ENCODE measurements around the gene STX7.

STX7 gene

GRCh38 chr6:132411296-132411695, 101.6 kb downstream of the STX7 start:
- no peak for DNase-seq

- DNase-seq, result peak; percentile 37 to 48
Observed at GRCh38 chr6:132410830-132411229, 102.1 kb downstream of the STX7 start.

DNA sequence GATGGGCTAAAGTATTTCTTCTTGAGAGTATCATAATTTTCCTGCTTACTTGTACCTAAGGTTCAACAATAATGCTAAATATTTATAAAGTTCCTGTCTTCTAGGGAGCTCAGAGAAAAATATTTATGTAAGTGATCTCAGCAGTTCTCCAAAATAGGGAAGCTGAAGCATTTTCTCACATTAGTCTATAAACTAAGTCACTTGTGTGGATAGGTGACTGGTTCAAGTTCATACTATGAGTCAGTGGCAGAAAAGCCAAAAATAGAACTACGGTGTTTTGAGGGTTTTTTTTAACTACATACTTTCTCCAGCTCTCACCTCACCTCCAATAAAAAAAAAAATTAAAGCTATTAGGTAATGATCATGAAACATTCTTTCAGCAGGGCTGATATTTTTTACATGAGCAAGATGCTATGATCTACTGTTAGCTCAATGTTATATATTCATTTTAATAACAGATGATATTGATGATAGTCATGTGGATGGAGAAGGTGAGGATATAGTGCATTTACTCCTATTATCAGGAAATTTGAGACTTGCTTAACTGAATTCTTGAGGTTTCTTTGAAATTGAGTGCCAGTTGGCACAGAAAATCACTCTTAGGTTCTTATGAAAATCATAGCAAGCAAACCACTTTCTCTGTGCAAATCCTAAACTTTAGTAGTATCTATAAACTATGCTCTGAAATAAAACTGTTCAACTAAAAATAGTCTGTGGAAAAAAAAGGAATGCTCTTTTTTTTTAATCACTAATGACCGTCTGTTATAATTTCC, 107.6 kb downstream of the STX7 start:
- DNase-seq, result no peak

- no peak for DNase-seq
Observed at GRCh38 chr6:132404736-132405135, 108.2 kb downstream of the STX7 start.

DNA sequence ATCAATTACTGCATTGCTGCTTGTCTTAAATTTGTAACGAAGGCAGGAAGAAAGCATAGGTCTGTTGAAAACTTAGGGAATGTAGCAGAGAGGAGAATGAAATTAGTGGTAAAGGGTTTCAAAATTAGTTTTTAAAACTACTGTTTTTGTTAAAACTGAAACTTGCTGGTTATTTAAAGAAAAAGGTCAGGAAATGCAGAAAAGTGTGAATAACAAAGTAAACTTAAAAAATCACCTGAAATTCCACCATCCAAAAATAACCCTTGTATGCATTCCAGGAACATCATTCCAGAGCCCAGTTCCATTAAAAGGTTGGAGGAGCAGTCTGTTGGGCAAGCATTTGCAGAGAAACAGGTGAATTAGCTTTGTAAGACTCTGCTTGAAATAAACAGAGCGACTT, 108.6 kb downstream of the STX7 start:
- no peak for DNase-seq

GRCh38 chr6:132401618-132402285, 111.2 kb downstream of the STX7 start:
- DNase-seq, result no peak

DNA sequence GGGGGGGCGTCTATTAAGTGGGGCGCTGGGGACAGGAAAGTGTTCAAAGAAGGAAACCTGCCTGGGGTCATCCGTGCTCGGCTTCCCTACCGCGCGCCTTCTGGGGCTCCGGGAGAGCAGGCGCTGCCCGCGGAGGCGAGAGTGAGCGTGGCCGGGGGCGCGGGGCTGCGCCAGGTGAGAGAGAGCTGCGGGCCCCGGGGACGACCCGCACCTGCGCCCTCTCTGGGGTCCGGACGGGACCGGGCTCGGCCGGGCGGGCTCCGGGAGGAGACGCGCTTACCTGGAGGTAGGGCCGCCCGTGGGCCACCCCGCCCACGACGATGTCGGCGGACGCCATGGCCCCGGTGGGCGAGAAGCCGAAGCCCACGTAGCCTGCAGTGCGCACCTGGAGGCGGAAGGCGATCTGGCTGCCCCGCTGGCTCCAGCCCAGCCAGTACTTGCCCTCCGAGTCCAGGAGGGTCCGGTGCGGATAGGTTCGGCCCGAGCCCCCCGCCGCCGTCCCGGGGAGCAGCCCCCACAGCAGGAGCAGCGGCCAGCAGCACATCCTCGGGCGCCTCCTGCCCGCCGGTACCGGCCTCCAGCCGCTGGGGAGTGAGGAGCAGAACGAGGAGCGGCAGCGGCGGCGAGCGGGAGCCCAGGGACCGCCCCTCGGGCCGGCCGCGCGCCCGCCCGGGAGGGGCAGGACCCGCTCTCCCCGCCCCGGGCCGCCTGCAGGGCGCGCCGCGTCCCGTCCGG, 111.9 kb downstream of the STX7 start, which contains the start of gene MOXD1:
Gene MOXD1 (minus strand): TSS at position 593 of the 735 bp plus-strand sequence. CDS start 49 bp downstream, at position 544.
- no peak for DNase-seq

DNA sequence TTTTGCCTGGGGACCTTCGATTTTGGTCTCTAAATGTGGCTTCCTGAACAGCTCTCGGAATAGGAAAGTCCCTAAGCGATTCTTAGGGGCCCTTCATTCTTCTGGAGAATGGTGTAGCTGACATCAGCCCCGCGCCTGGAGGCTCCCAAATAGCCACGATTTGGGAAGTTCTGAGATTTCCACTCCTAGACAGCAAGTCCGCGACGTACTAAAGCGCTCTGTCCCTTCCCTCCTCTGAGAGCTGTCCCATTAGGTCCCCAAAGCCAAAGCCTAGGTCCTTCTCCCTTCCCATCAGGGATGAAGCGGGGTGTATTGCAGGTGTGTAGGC, 112.4 kb downstream of the STX7 start:
- DNase-seq, result no peak

DNA sequence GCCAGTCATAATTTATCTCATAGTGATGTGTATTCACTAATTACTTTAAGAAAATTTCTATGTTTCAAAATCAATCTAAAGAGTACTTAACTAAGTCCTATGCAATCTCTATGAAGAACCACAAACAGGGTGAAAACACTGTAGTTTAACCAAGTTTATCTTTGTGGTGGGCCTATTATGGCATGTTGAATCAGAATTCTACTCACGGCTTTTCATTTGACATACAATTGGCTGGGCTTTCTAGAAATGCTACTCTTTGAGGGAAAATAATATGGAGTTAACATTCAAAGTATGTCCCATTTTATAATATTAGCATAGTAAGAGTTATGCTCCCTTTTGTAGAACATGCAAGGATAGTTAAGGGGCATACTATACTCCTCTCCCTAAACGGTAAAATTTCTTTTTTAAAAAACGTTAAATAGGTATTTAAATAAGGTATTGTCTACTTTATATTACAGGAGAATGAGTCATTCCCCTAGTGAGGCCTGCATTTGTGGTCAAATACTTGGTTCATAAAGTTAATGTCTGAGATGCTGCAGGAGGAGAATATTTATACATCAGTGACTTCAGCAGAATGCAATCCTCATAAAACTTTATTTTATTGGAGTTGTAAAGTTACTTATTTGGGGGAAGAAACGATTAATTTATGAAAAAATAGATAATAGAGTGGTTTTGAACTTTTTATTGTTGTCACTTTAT, 113.4 kb downstream of the STX7 start:
- DNase-seq, result no peak
